HS-5 (cell line): ENCODE results near the gene PGPEP1.
A peak's percentile ranks its signal among the peaks of the same experiment; 100 is the strongest.
"Not testable (repeated sequence)": the region's sequence is repeated elsewhere in the genome, so short reads cannot be mapped to it uniquely, and the experiment has no call there.

ENCODE experiments used
- DNase-seq: peaks from one replicate; pipeline ENCODE4 v3.0.0-alpha.2; 2012; ENCODE audit warnings: low read depth

PGPEP1 gene

DNA sequence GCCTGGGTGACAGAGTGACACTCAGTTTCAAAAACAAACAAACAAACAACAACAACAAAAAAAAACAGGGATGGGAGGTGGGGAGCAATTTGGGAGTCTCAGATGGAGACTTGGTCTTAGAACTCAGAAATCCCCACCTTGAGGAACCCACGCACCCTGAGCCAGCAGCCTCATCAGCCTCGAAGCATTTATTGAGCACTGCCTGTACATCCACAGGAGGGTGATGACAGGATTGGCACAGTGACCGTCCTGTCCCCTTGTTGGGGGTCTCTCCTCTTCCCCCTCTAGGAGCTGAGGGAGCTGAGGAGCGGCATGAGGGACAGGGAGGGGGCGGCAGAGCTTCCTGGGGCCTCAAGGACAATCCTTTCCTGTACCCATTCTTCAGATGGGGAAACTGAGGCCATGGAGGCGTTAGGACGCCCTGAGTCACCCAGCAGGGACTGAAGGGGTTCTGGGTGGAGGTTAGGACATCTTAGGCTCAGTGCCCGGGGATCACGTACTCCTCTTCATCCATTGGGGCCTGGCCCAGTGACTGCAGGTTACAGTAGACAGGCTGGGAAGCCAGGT, 51.2 kb downstream of the PGPEP1 start:
- DNase-seq = no peak

- no peak for DNase-seq
Measured at GRCh38 chr19:18392417-18392816, 52.0 kb downstream of the PGPEP1 start.

DNA sequence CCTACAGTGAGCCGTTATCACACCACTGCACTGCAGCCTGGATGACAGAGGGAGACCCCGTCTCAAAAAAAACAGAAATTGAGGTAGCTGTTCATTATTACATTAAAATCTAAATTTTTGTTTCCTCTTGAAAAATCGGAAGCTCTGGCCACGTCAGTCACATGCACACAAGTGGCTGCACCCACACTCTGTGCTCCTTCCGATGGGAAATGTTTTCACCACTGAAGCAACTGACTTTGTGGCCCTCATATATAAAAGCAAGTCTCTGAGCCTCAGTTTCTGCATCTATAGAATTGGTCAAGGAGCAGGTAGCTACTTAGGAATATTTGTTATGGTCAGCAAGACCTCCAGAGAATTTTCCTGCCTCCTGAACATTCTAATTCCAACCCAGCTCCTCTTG, 52.5 kb downstream of the PGPEP1 start:
- no peak for DNase-seq

DNA sequence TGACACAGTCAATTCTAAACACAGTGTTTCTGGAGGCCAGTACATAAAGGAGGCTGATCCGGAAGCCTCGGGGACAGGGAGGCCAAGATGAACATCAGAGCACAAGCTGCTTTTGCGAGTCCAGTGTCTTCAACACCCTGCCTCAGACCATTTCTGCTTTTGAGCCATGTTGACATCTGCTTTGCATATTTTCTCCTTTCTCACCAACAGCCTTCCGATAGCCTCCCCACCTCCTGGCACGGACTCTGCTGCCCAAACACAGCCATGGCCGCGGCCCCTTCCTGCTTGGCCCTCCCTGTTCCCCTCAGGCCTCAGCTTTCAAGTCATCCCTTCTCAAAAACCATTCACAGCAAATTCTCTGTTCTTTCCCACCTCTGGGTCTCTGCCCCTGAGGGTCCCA, 53.4 kb downstream of the PGPEP1 start:
- DNase-seq = no peak

- no peak for DNase-seq
Measured at GRCh38 chr19:18396471-18397241, 56.3 kb downstream of the PGPEP1 start.

DNA sequence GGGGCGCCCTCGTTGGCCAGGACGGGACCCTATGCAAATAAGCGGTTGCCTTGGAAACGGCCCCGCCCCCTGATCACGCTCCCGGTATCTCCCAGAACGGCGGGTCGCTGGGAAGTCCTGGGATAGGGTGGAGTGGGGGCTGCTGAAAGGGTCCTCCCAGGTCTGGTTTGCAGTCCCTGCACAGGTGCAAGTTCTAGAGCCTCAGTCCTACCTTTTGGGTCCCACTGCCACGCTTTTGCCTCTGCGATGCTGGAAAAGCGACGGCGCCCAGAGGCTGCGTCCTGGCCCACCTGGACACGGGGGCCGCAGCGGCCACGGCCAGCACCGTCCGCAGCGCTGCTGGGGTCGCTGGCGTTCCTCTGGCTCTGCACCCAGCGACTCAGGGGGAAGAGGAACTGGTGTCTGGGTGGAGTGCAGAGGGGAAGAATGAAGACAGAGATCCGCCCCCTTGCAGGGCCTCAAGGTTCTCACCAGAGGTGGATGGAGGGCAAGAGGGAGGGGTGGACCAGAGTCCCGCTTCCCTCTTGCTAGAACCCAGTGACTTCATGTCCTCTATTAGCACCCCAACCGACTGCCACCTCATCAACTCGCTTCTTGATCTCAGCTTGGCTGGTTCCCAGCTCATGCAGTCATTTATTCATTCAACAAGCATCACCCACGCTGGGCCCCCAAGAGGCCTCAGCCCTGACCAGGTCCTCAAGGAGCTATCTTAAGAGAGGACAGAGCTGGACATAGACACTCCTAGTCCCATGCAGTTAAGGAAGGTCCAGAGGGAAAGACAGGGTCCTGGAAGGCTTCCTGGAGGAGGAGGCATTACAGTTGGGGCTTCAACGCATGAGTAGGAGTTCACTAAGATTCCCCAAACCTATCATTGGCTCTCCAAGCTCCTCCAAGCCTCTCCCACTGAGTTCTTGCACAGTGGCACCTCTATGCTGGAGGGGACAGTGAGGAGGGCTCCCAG, 57.1 kb downstream of the PGPEP1 start, which contains the start of gene LRRC25:
LRRC25 (minus strand) TSS at position 381 of the 961 bp plus-strand sequence. CDS start 659 bp downstream, outside the sequence.
- no peak for DNase-seq

- no peak for DNase-seq
Measured at GRCh38 chr19:18399008-18399407, 58.6 kb downstream of the PGPEP1 start.

- DNase-seq = no peak
Measured at GRCh38 chr19:18401580-18402112, 61.2 kb downstream of the PGPEP1 start.

GRCh38 chr19:18402455-18403248, 62.3 kb downstream of the PGPEP1 start:
- not testable (repeated sequence) for DNase-seq

DNA sequence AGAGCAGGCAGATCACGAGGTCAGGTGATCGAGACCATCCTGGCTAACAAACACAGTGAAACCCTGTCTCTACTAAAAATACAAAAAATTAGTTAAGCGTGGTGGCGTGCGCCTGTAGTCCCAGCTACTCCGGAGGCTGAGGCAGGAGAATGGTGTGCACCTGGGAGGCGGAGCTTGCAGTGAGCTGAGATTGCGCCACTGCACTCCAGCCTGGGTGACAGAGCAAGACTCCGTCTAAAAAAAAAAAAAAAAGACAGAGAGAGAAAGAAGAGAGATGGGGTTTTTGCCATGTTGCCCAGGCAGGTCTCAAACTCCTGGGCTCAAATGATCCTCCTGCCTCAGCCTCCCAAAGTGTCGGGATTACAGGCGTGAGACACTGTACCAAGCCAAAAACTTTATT, 65.4 kb downstream of the PGPEP1 start:
- DNase-seq = not testable (repeated sequence)

GRCh38 chr19:18406749-18407148, 66.4 kb downstream of the PGPEP1 start:
- DNase-seq = no peak

GRCh38 chr19:18408053-18408476, 67.7 kb downstream of the PGPEP1 start:
- no peak for DNase-seq

GRCh38 chr19:18412610-18413239, 72.3 kb downstream of the PGPEP1 start:
- no peak for DNase-seq

GRCh38 chr19:18414504-18415177, 74.2 kb downstream of the PGPEP1 start:
- no peak for DNase-seq

DNA sequence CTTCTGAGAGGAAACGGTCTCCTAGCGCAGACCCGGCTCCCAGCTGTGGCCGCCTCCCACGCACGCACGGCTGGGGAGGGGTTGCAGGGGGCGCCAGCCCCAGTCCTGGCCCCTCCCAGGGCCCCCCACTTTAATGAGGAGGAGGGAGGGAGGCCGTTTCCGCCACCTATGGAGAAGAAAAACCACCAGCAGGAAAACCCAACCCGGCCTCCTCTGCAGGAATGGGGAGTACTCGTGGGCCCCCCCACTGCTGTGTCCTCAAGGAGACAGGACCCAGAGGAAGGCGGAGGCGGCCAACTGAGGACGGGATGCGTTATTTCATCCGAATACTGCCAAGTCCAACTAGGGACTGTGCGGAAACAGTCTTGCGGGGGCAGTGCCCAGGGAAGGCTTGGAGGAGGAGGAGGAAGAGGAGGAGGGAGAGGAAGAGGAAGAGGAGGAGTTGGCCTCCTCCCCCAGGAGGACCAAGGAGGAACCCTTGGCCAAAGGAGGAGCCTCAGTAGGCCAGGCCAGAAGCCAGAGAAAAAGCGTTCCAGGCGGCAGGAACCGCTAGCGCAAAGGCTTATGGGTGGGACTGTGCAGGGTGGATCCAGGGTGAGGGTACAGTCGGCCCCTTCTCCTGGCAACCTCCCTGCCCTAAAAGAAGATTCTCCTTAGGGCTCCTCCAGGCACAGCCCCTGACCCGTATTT, 74.9 kb downstream of the PGPEP1 start:
- DNase-seq = peak; percentile 22

DNA sequence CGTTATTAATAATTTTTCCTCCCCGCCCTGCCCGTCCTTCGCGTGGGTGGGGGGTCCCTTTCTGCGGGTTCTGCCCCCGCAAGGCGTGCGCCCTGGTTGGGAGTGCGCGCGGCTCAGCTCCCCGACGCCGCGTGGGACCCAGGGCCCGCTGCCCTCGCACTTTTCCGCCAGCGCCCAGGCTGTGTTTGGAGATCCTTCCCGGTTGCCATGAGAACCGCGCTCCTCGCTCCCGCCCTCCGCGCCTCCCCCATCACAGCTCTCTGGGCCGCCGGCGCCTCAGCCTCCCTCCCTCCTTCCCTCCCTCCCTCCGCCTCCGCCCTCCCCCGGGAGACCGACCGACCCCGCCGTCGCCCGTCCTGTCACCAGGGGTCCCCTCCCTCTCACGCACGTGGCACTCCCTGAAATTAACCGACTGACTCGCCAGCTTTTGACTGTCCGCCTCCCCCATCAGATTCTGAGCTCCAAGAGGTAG, 76.4 kb downstream of the PGPEP1 start:
- DNase-seq = peak; percentile 46

- DNase-seq = peak; percentile 28
Measured at GRCh38 chr19:18417250-18418028, 77.0 kb downstream of the PGPEP1 start.

GRCh38 chr19:18418029-18418482, 77.7 kb downstream of the PGPEP1 start:
- DNase-seq = no peak
